ENCODE measurements around the gene MED26.

Gene MED26

GRCh38 chr19:16609511-16610200, 18.3 kb downstream of the MED26 start:
- no peak for DNase-seq

DNA sequence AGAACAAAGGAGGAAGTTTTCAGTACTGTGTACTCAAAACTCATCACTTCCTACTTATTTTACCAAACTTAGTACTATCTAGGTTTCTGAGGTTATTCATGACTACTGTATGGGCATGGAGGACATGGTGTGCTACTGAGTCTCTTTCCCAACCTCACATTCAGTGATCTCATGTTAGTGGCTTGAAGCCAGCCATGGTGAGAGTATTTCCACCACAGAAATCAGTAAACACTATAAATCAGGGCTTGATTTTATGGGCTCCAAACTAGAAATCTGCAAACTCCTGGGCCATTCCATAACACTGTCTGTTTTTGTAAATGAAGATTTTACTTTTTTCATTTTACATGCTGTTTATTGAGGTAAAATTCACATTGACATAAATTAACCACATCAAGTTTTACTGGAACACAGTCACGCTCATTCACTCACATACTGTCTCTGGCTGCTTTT, 19.7 kb downstream of the MED26 start:
- DNase-seq, result no peak

GRCh38 chr19:16607819-16608218, 20.2 kb downstream of the MED26 start:
- DNase-seq, result no peak

- DNase-seq, result no peak
Measured at GRCh38 chr19:16605553-16605994, 22.4 kb downstream of the MED26 start.

DNA sequence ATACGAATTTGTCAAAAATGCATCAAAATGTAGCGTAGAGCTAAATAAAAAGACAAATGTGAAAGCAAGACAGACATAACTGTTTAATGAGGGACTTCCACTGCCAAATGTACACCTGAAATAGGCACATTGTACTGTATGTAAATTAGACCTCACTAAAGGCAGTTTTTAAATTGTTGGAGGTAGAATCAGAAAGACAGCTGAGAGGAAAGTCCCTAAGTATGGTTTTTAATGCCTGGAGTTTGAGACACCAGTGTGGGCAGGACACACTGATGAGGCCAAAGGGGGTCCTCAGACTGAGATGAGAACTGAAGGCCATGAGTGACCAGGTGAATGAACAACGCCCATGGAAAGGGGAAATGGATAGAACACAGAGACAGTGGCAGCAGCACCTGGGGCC, 22.9 kb downstream of the MED26 start:
- DNase-seq, result no peak

DNA sequence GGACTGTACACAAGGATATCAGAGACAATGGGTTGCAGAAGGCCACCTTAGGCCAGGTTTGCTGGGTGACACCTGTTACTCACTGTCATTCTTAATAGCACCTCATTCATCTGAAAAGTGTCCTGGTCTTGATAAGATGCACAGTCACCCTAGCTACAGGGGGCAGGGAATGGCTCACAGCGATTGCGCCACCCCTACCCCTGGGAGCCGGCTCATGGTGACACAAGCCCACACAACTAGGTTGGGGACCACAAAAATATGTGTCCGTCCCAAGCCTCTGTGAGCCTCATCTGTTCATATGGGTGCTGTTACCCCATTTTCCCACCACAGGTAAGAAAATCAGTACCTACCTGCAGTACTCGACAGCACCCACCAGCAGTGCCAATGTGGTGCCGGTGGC, 23.4 kb downstream of the MED26 start:
- DNase-seq, result no peak

DNA sequence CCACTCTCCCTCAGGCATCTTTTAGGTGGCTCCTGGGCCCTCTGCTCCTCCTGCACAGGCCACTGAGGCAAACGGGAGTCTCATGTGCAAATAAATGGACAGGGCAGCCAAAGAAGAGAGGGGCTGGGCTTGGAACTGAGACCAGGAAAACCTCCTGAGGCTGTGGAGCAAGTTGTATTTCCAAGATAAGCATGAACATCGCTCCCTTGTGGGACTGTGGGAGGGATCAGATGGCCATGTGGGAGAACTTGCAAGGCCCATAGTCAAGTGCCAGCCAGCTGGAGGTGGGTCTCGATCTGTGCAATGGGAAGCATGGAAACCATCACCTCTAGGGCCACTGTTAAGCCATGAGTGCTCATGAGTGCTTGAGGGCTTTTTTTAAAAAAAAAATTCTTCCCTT, 24.9 kb downstream of the MED26 start:
- no peak for DNase-seq

GRCh38 chr19:16601378-16602052, 26.5 kb downstream of the MED26 start:
- DNase-seq, result no peak

- DNase-seq, result no peak
Measured at GRCh38 chr19:16600824-16601223, 27.2 kb downstream of the MED26 start.

- no peak for DNase-seq
Measured at GRCh38 chr19:16599655-16600346, 28.2 kb downstream of the MED26 start.

DNA sequence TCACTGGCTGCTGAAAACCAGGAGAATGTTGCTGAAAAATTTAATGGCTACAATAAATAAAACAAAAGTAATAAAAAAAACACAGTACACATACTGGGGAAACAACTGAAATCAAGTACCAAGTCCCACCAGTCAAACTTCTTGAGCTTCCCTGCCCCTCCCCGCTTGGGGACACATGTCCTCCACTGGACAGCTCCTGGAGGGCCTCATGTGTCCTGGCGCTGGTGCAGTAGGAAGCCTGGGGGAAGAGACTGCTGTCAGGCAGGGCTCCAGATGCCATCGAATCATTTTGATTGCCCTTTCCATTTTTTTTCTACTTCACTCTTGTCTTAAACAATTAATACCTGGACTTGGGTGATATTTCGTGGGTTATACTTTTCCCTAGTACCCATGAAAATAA, 29.2 kb downstream of the MED26 start:
- no peak for DNase-seq

GRCh38 chr19:16596399-16596798, 31.6 kb downstream of the MED26 start:
- no peak for DNase-seq

DNA sequence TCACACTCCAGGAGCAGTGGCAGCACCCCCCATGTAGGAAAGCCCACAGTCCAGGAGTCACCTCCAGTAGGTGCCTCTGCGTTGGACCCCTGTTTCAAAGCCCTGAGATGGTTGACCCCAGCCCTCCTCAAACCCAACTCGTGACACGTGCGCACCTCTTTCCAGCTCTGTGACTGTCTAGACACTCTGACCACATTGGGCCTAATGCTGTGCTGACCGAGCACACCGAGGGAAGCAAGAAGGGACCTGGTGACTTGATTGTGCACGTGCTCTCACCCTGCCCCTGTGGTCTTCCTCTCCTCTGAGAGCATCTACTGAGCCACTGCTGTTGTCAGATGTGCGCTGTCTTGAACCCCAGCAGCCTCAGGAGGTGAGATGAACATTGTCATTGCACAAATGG, 32.9 kb downstream of the MED26 start:
- no peak for DNase-seq

GRCh38 chr19:16594681-16595091, 33.3 kb downstream of the MED26 start:
- DNase-seq, result no peak

DNA sequence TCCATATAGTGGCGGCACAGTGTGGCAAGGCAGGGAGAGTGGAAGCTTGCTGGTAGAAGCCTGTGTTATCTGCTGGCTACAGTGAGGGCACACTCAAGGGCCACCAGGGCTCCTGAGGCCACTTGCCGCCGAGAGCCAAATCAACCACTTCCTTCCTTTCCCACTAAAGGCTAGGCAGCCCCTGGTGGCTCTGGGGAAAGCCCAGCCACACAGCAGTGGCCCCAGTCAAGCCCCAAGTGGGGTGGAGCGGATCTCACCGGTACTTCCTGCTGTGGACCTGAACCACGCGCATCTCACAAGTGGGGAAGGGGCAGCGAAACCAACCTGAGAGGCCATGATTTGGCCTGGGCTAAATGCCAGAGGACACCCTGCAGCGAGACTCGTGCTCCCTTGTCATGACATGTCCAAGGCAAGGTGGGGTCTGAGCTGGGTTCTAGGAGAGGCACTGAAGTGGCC, 33.8 kb downstream of the MED26 start:
- DNase-seq, result peak in 1 of 4 experiments; percentile 18

DNA sequence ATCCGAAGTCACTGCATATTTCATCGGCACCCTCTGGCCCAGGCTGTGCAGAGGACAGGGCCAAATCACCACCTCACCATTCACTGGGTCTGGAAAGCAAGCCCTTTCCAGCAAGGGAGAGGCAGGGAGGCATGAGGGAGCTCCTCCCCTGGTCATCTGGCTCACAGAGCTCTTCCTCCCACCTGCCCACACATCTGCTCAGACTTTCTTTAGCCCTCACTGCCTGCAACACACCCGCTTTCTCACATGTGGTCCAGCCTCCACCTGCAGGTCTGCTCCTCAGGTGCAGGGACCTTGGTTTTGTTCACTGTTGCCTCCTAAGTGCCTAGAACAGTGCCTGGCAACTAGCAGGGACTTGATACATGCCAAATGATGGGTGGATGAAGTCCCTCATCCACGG, 34.8 kb downstream of the MED26 start:
- no peak for DNase-seq

- no peak for DNase-seq
Measured at GRCh38 chr19:16591803-16592556, 36.0 kb downstream of the MED26 start.

GRCh38 chr19:16590876-16591802, 36.9 kb downstream of the MED26 start:
- DNase-seq, result no peak

DNA sequence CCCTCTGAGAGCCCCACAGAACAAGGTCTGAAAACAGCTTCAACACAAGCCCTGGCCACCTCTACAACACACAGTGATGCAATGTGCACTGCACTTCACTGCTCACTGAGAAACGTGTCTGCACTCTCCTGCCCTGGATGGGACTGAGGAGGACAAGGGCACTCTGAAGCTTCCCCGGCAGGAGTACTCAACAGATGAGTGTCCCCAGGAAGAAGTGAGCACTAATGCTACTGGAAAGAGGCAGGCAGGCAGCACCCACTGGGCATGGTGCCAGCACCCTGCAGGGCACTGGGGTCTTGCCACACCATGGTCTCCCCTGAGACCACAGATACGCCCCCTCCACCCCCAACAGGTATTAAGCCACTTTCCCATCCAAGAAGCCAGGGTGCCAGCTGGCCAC, 38.1 kb downstream of the MED26 start:
- DNase-seq, result no peak

DNA sequence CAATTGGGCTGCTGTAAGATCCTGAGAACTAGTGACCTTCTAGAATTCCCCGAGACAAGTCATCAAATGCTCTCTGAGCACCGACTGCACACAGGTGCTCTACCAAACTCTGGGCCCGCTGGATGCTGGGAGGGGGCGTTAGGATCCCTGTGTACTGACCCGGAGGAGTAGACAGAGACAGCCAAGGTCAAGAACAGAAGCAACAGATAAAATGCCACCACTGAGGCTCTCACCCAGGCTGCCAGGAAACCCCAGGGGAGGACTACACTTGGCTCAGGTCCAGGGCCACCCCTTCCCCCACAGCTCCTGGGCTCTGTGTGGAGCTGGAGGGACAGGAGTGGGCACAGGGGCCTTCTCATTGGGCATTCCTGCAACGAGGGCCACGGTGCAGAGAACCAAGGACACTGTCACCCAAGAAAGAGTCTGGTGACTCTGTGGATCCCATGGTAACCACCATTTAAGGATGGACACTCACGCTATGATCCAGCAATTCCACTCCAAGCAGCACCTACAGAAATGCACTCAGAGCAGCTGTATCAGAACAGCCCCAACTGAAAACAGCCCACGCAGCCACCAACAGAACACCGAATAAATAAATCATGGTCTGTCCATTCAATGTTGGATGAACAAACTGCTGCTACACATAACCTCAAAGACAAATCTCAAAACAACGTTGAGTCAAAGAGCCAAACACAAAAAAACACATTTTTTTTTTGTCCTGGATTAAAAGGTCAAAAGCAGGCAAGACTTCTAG, 39.0 kb downstream of the MED26 start:
- DNase-seq, result no peak

All from activated CD4-positive, CD25-positive, alpha-beta regulatory T cell (primary cell).